Nephron progenitor cell (in vitro differentiated cells): Measurements from ENCODE around the gene SCT.
A peak's percentile ranks its signal among the peaks of the same experiment; 100 is the strongest.

ENCODE experiments used
- DNase-seq: peaks from one replicate; pipeline ENCODE4 v3.0.0; 2021
- H3K27ac Mint-ChIP-seq: 2 replicates; pipeline ENCODE4 v1.8.0; 2021; ENCODE audit warnings: mild to moderate bottlenecking, moderate library complexity, mixed read lengths
- H3K27me3 Mint-ChIP-seq: 2 replicates; pipeline ENCODE4 v1.8.0; 2021; ENCODE audit warnings: mild to moderate bottlenecking, low read depth, mixed read lengths; ENCODE audit not compliant: poor library complexity
- H3K36me3 Mint-ChIP-seq: 2 replicates; pipeline ENCODE4 v1.8.0; 2021; ENCODE audit warnings: low read depth, mixed read lengths
- H3K4me1 Mint-ChIP-seq: 2 replicates; pipeline ENCODE4 v1.8.0; 2021; ENCODE audit warnings: mixed read lengths
- H3K4me3 Mint-ChIP-seq: 2 replicates; pipeline ENCODE4 v1.8.0; 2021; ENCODE audit warnings: mild to moderate bottlenecking, moderate library complexity, mixed read lengths
- H3K9me3 Mint-ChIP-seq: 2 replicates; pipeline ENCODE4 v1.8.0; 2021; ENCODE audit warnings: mild to moderate bottlenecking, moderate library complexity, mixed read lengths
- CTCF ChIP-seq: fragments of 200-600 bp; sonication (generic); IDR thresholded peaks from 2 replicates; pipeline ENCODE4 v1.5.0; 2021; ENCODE audit warnings: antibody characterized with exemption

SCT gene

DNA sequence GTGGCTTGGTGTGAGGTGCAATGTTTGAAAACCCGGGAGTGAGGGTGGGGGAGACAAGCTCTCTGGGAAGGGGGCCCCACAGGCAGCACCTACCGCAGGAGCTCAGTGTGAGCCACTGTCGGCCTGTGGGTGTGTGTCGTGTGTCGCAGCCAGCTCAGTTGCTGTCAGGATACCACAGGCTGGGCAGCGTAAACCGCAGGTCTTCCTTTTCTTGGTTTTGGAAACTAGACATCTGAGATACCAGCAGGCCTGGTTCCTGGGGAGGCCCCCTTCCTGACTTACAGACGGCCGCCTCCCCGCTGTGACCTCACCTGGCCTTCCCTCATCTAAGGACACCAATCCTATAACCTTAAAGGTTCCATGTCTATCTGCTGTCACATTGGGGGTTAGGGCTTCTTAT, 30.6 kb downstream of the SCT start:
- Mint-ChIP-seq H3K4me1 (no peaks in the 10 kb centered on the region), H3K27ac (no peak overlapping the region), H3K27me3 (no peaks in the 10 kb centered on the region), H3K36me3 (peaks cover 49% of the 10 kb centered on the region), H3K9me3 (no peaks in the 10 kb centered on the region), H3K4me3 (no peak overlapping the region)
- DNase-seq: no peak
- TF ChIP-seq CTCF: no peak

GRCh38 chr11:595400-595799, 31.6 kb downstream of the SCT start:
- no peaks in the 10 kb centered on the region for H3K27me3 Mint-ChIP-seq
- no peaks in the 10 kb centered on the region for H3K4me1 Mint-ChIP-seq
- no peak for TF ChIP-seq CTCF
- peaks cover 55% of the 10 kb centered on the region for H3K36me3 Mint-ChIP-seq
- DNase-seq: no peak
- H3K9me3 Mint-ChIP-seq: no peaks in the 10 kb centered on the region
- H3K27ac Mint-ChIP-seq: no peak overlapping the region
- H3K4me3 Mint-ChIP-seq: no peak overlapping the region

DNA sequence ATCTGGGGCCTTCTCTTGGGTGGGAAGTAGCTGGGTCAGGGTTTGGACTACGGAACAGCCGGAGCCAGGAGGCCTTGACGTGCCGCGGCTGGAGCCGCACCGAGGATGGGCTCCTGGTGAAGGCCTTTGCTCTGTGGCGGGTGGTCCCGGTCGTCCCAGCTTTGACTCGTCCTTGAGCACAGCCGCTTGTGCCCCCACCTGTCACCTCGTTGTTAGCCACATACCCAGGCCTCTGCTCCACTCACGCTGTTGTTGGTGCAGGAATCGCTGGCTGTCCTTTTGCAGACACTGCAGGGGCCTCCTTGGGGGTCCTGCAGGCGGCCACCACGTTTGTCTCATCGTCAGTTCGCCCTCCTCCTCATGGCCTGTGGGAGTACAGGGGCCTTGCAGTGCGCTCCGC, 33.6 kb downstream of the SCT start:
- Mint-ChIP-seq H3K4me3 (no peak overlapping the region), H3K27ac (no peak overlapping the region), H3K9me3 (no peaks in the 10 kb centered on the region), H3K27me3 (no peaks in the 10 kb centered on the region), H3K36me3 (peaks cover 64% of the 10 kb centered on the region), H3K4me1 (no peaks in the 10 kb centered on the region)
- no peak for TF ChIP-seq CTCF
- no peak for DNase-seq

DNA sequence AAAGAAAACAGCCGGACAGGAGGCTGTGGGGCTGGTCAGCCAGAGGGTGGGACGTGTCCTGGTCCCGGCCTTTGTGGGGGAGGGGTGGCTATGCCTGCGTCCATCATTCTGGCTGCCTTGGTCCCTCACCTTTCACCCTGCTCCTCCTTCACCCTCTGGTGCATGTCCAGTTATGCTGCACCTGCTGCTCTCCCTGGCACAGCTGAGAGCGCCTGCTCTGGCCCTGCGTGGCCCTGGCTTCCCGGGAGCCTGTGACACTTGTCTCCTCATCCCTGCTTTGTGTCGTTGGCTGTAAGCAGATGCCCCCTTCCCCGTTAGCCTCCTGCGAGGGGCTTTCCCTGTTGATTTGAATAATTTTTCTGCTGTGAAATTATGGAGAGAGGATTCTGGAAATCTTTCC, 34.1 kb downstream of the SCT start:
- no peak for DNase-seq
- H3K27ac Mint-ChIP-seq: no peak overlapping the region
- no peaks in the 10 kb centered on the region for H3K4me1 Mint-ChIP-seq
- no peak for TF ChIP-seq CTCF
- H3K27me3 Mint-ChIP-seq: no peaks in the 10 kb centered on the region
- no peaks in the 10 kb centered on the region for H3K9me3 Mint-ChIP-seq
- no peak overlapping the region for H3K4me3 Mint-ChIP-seq
- H3K36me3 Mint-ChIP-seq: peaks cover 68% of the 10 kb centered on the region

DNA sequence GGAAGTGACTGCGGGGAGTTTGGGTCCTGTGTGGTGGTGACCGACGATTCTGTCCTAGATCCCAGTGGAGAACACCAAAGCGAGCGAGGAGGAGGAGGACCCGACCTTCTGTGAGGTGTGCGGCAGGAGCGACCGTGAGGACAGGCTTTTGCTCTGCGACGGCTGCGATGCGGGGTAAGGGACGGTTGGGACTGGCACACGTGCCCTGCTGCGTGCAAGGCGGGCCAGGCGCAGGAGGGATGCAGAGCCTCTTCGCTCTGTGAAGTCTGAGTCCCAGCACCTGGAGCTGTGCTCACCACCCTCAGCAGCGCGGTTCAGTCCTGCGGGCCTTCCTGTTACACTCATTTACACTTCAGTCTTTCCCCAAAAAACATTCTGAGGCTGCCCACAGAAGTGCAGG, 34.5 kb downstream of the SCT start:
- Mint-ChIP-seq H3K4me1 (no peaks in the 10 kb centered on the region), H3K27me3 (no peaks in the 10 kb centered on the region)
- no peak for TF ChIP-seq CTCF

DNA sequence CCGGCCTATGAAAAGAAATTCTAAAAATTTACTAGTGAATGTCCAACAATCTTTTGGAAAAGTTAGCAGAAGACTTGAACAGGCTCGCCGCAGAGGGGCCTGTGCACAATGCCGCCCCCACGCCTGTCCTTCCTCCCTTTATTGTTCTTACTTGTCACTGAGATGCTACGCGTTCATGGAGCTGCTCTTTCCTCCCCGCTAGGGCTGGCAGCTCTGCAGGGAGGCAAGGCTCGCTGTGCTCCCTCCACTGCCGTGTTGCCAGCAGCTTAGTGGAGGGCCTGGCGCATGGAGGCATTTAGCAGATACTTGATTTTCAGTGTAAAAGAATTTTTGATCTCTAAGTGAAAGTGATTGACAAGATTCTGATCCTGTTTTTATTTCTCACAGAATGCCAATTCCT, 36.0 kb downstream of the SCT start:
- Mint-ChIP-seq H3K4me3 (no peak overlapping the region), H3K36me3 (peaks cover 73% of the 10 kb centered on the region), H3K27ac (peak overlapping the region; percentile 52), H3K9me3 (no peaks in the 10 kb centered on the region), H3K4me1 (no peaks in the 10 kb centered on the region), H3K27me3 (no peaks in the 10 kb centered on the region)
- no peak for TF ChIP-seq CTCF
- DNase-seq: no peak

More for the DNA sequence above, 34.5 kb downstream of the SCT start:
- no peak overlapping the region for H3K4me3 Mint-ChIP-seq
- H3K9me3 Mint-ChIP-seq: no peaks in the 10 kb centered on the region
- DNase-seq: no peak
- H3K36me3 Mint-ChIP-seq: peaks cover 71% of the 10 kb centered on the region
- H3K27ac Mint-ChIP-seq: peak overlapping the region; percentile 82
